ES-I3 (cell line): Measurements from ENCODE around the gene TAOK3.
A peak's percentile ranks its signal among the peaks of the same experiment; 100 is the strongest.

ENCODE experiments used
- H3K36me3 ChIP-seq: 2 replicates; pipeline ENCODE4 v1.6.1; 2013; ENCODE audit warnings: mild to moderate bottlenecking, low read length, control low read depth, moderate library complexity; ENCODE audit not compliant: insufficient read depth
- H3K4me1 ChIP-seq: 2 replicates; pipeline ENCODE4 v1.6.1; 2013; ENCODE audit warnings: mild to moderate bottlenecking, control low read depth, low read length; ENCODE audit not compliant: insufficient read depth
- H3K9ac ChIP-seq: 2 replicates; pipeline ENCODE4 v1.6.1; 2013; ENCODE audit warnings: low read depth, mild to moderate bottlenecking, low read length, moderate library complexity
- H3K9me3 ChIP-seq: 2 replicates; pipeline ENCODE4 v1.6.1; 2013; ENCODE audit warnings: mild to moderate bottlenecking, low read length, moderate library complexity; ENCODE audit not compliant: control insufficient read depth, insufficient read depth

TAOK3 gene

GRCh38 chr12:118125743-118126118 lies 247.0 kb downstream of the TAOK3 start:
- Histone ChIP-seq H3K9ac (no peak overlapping the region), H3K4me1 (peaks cover 9% of the 10 kb centered on the region), H3K36me3 (no peaks in the 10 kb centered on the region; the same call in 1 of the 2 replicates), H3K9me3 (no peaks in the 10 kb centered on the region)

DNA sequence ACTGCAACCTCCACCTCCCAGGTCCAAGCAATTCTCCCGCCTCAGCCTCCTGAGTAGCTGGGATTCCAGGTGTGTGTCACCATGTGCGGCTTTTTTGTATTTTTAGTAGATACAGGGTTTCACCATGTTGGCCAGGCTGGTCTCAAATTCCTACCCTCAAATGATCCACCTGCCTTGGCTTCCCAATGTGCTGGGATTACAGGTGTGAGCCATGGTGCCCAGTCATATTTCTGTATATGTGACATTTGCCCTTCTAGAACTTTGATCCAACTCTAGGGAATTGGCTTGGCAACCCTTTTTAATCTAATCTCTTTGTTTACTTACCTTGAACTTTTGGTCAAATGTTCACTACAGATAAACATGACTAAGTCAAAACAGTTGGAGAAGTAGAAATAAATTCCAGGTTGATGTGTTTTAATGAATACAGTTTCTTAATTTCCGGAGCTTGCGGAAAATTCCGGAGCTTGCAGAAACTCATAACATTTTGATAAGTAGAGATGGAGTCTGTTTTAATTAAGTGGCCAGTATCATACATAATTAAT lies 248.3 kb downstream of the TAOK3 start:
- Histone ChIP-seq H3K4me1 (peaks cover 9% of the 10 kb centered on the region), H3K9ac (no peak overlapping the region)

GRCh38 chr12:118122264-118122663 lies 250.4 kb downstream of the TAOK3 start:
- Histone ChIP-seq H3K36me3 (no peaks in the 10 kb centered on the region; the same call in 1 of the 2 replicates), H3K9ac (no peak overlapping the region), H3K9me3 (no peaks in the 10 kb centered on the region), H3K4me1 (peaks cover 9% of the 10 kb centered on the region)

More for the DNA sequence above, 248.3 kb downstream of the TAOK3 start:
- H3K9me3 ChIP-seq = no peaks in the 10 kb centered on the region
- no peaks in the 10 kb centered on the region; the same call in 1 of the 2 replicates for H3K36me3 ChIP-seq

- Histone ChIP-seq H3K4me1 (peaks cover 13% of the 10 kb centered on the region), H3K9ac (peak overlapping the region; percentile 26; the same call in 1 of the 2 replicates), H3K36me3 (no peaks in the 10 kb centered on the region; the same call in 1 of the 2 replicates), H3K9me3 (no peaks in the 10 kb centered on the region)
These were observed 251.9 kb downstream of the TAOK3 start for GRCh38 chr12:118120579-118121363.

- peak overlapping the region; percentile 26 for H3K9ac ChIP-seq
- peaks cover 6% of the 10 kb centered on the region for H3K9me3 ChIP-seq
These were observed 253.2 kb downstream of the TAOK3 start for GRCh38 chr12:118119449-118119879.

GRCh38 chr12:118109088-118109487 lies 263.6 kb downstream of the TAOK3 start:
- peaks cover 4% of the 10 kb centered on the region; the same call in 1 of the 2 replicates for H3K4me1 ChIP-seq
- no peak overlapping the region for H3K9ac ChIP-seq
- H3K9me3 ChIP-seq = peaks cover 3% of the 10 kb centered on the region; the same call in 1 of the 2 replicates
- H3K36me3 ChIP-seq = no peaks in the 10 kb centered on the region

More at GRCh38 chr12:118119449-118119879, 253.2 kb downstream of the TAOK3 start:
- H3K4me1 ChIP-seq = peaks cover 13% of the 10 kb centered on the region
- peaks cover 4% of the 10 kb centered on the region; the same call in 1 of the 2 replicates for H3K36me3 ChIP-seq

DNA sequence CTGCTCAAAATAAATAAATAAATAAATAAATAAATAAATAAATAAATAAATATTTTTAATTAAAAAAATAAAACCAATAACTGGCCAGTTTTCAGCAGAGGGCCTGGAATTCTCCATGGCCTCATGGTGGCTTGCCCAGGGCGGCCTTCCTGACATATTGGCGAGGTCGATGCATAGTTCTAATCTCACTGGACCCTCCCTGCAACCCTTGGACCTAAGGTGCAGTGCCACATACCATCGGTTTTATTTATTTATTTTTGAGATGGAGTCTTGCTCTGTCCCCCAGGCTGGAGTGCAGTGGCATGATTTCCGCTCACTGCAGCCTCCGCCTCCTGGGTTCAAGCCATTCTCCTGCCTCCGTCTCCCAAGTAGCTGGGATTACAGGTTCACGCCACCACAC lies 265.0 kb downstream of the TAOK3 start:
- H3K36me3 ChIP-seq = no peaks in the 10 kb centered on the region
- H3K9me3 ChIP-seq = no peaks in the 10 kb centered on the region
- peaks cover 4% of the 10 kb centered on the region; the same call in 1 of the 2 replicates for H3K4me1 ChIP-seq
- H3K9ac ChIP-seq = no peak overlapping the region

DNA sequence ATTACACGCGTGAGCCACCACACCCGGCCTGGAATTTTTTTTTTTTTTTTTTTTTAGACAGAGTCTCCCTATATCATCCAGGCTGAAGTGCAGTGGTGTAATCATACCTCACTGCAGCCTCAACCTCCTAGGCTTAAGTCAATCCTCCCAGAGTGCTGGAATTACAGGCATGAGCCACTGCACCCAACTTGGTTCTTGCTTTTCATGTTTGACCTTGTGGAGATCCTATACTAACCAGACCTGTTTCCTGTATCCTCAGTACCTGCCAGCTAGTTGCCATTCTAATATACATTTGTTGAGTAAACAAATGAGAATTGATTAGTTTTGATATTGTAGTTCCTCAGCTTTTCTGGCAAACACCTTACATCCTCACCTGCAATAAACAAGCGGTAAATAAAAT lies 265.7 kb downstream of the TAOK3 start:
- no peaks in the 10 kb centered on the region for H3K36me3 ChIP-seq
- H3K9me3 ChIP-seq = no peaks in the 10 kb centered on the region
- no peak overlapping the region for H3K9ac ChIP-seq
- H3K4me1 ChIP-seq = peaks cover 9% of the 10 kb centered on the region; the same call in 1 of the 2 replicates

DNA sequence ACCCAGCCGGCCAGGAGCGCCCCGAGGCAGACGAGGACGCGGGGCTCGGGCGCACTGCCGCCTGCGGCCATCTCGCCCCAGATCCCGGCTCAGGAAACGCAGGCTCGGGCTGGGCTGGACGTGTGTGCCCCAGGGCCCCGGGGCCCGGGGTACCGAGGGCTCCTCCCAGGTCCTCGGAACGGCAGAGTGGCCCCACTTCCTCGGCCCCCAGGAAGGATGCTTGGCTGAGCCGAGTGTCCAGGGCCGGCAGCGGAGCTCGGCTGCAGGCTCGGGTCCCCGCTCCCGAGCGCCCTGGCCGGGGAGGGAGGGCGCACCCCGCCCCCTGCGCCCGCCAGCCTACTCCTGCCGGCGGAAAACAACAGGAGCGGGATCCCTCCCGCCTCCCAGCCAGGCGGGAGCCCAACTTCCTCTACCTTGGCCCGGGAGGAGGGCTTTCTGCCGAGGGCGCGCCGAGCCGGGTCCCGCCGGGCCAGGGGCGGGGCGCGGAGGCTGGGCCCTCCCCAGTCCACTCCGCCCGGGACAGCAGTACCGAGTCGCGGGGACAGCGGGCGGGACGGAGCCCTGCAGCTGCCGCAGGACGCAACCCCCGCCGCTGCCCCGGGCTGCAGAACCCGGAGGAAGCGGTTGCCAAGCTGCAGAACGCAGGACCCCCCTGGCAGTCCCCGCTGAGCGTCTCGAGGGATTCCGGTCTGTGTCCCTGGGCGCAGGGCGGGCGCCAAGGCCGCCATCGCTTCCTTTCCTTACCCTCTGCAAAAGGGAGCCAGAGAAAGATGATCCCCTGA lies 268.9 kb downstream of the TAOK3 start, which contains the start of gene VSIG10:
Gene VSIG10 (minus strand): TSS at position 411 of the 782 bp plus-strand sequence. CDS start 340 bp downstream, at position 71.
- Histone ChIP-seq H3K9me3 (no peaks in the 10 kb centered on the region), H3K4me1 (peaks cover 9% of the 10 kb centered on the region; the same call in 1 of the 2 replicates), H3K36me3 (peaks cover 5% of the 10 kb centered on the region; the same call in 1 of the 2 replicates), H3K9ac (peak within 1 kb of the TSS; percentile 91)

DNA sequence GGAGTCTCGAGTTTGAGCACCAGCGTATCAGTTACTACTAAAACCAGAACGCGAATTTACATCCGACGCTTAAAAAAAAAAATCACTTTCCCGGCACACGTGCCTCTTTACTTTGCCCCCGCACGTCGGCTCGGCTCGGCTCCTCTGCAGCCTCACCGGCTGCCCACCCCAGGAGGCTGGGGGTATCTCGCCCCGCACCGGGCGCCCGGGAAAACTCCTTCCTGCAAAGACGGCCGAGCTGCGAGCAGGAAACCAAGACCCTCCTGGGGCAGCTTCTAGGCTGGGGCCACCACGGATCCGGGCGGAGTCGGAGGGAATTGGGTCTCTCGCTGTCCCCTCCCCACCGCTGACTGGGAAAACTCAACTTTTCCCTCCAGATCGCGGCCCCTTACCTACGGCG lies 269.5 kb downstream of the TAOK3 start:
- Histone ChIP-seq H3K9ac (peak overlapping the region; percentile 91), H3K9me3 (no peaks in the 10 kb centered on the region), H3K36me3 (peaks cover 5% of the 10 kb centered on the region; the same call in 1 of the 2 replicates), H3K4me1 (peaks cover 12% of the 10 kb centered on the region; the same call in 1 of the 2 replicates)

DNA sequence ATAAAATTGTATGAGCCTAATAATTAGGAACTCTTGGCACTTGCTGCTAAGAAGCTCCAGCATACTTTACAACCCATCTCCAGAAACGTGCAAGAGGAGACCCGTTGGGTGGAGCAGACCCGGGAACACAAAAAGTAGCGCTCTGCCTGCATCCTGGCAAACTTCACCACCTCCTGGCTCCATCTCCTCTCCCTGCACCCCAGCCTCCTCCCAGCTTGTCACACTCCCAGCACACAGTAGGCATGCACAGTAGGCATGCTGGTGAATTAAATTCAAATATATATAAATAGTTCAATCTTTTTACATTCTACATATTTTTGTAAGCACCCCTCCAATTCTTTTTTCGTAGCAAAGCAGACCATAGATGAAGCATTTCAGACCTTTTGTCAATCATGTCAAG lies 270.1 kb downstream of the TAOK3 start:
- Histone ChIP-seq H3K36me3 (peaks cover 5% of the 10 kb centered on the region; the same call in 1 of the 2 replicates), H3K9ac (peak overlapping the region; percentile 91), H3K9me3 (no peaks in the 10 kb centered on the region), H3K4me1 (peaks cover 12% of the 10 kb centered on the region; the same call in 1 of the 2 replicates)

DNA sequence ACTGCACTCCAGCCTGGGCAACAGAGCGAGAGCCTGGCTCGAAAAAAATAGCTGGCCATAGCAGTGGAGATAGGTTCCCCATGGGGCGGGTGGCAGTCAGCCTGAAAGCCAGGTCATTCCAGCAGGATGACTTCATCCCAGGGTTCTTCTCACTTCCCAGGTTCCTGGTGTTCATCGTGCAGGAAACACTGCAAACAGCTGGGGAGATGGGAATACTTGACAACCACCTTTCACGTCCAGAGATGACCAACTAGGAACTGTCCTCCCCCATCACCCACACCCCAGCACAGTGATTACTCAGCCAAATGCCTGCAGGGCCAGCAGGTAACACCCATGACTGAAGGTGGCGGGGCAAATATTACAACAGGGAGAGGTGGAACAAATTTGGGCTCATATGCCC lies 270.6 kb downstream of the TAOK3 start:
- Histone ChIP-seq H3K9ac (peak overlapping the region; percentile 91), H3K36me3 (peaks cover 5% of the 10 kb centered on the region; the same call in 1 of the 2 replicates), H3K9me3 (no peaks in the 10 kb centered on the region)

GRCh38 chr12:118101051-118101450 lies 271.7 kb downstream of the TAOK3 start:
- H3K4me1 ChIP-seq = peaks cover 8% of the 10 kb centered on the region; the same call in 1 of the 2 replicates
- no peak overlapping the region for H3K9ac ChIP-seq
- H3K9me3 ChIP-seq = no peaks in the 10 kb centered on the region
- H3K36me3 ChIP-seq = peaks cover 5% of the 10 kb centered on the region; the same call in 1 of the 2 replicates

More for the DNA sequence above, 270.6 kb downstream of the TAOK3 start:
- H3K4me1 ChIP-seq = peaks cover 9% of the 10 kb centered on the region; the same call in 1 of the 2 replicates
